IPS DF 6.9 (cell line): Measurements from ENCODE around the gene DNAJC13.

Source experiments
- DNase-seq: peaks from one replicate; pipeline ENCODE4 v3.0.0-alpha.2; 2013; ENCODE audit warnings: low read depth, low spot score
- H3K27ac ChIP-seq: one replicate; pipeline ENCODE4 v1.5.1; 2013; ENCODE audit warnings: low read length, control low read depth
- H3K27me3 ChIP-seq: 2 replicates; pipeline ENCODE4 v1.6.1; 2013; ENCODE audit warnings: mild to moderate bottlenecking, low read length; ENCODE audit not compliant: control insufficient read depth, insufficient read depth
- H3K36me3 ChIP-seq: 2 replicates; pipeline ENCODE4 v1.6.1; 2013; ENCODE audit warnings: low read length; ENCODE audit not compliant: control insufficient read depth, insufficient read depth
- H3K4me1 ChIP-seq: 2 replicates; pipeline ENCODE4 v1.6.1; 2013; ENCODE audit warnings: low read length; ENCODE audit not compliant: control insufficient read depth, insufficient read depth
- H3K4me3 ChIP-seq: 2 replicates; pipeline ENCODE4 v1.5.1; 2013; ENCODE audit warnings: mild to moderate bottlenecking, low read length
- H3K9me3 ChIP-seq: 2 replicates; pipeline ENCODE4 v1.6.1; 2013; ENCODE audit warnings: low read length, inconsistent platforms; ENCODE audit not compliant: control insufficient read depth, insufficient read depth
- WGBS: extraction: QIAGEN DNeasy Blood & Tissue Kit; methylation state at CpG from one replicate; pipeline ENCODE4 v1.1.7; 2013; ENCODE audit warnings: mixed read lengths, missing lambda C conversion rate; ENCODE audit not compliant: insufficient read length, insufficient coverage; 5-methylcytosine and 5-hydroxymethylcytosine counted together

Gene DNAJC13

DNA sequence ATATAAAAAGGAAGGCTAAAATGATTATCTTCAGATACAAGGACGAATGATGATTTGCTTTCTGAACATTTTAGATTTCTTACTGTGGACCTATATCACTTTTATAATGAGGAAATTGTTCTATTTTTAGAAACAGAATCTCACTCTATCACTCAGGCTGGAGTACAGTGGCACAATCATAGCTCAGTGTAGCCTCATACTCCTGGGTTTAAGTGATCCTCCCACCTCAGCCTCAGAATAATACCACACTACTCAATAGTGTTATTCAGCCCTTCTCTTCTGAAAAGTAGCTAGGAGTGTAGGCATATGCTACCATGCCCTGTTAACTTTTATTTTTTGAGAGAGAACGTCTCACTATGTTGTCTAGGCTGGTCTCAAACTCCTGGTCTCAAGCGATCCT, 15.8 kb downstream of the DNAJC13 start:
- no peaks in the 10 kb centered on the region for H3K27me3 ChIP-seq
- DNase-seq, result no peak
- WGBS, result no CpG with 5 or more reads among the region's 3 CpGs
- no peaks in the 10 kb centered on the region for H3K9me3 ChIP-seq
- H3K4me1 ChIP-seq, result no peaks in the 10 kb centered on the region
- no peak overlapping the region for H3K27ac ChIP-seq
- no peak overlapping the region for H3K4me3 ChIP-seq
- H3K36me3 ChIP-seq, result no peaks in the 10 kb centered on the region

DNA sequence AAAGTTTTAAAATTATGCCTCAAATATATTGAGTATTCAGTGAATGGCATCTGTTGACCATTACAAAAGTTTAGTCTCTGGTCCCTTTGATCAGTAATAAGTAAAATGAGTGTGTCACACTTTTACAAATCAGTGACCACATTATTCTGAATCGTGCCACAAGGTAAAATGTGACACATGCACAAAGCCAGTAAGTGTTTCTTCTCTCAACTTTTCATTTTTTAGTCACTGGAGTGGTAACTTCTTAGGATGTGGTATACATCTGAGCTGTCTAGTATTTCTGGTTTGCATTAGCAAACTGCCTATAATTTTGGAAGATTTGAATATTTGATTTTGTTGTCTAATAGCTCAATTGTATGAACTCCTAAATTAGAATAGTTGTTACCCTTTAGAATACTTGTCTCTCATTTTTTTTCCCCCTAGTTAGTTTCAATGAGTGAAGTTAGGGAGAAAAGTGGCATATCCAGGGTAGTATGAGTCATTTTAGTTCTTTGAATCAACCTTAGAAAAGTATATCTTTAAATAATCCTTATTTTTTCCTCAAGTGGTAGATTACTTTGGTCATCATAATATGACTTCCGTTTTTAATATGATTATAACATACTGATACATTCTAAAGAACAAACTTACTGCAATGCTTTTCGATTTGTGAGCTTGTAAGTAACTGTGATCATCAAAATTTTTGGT, 18.1 kb downstream of the DNAJC13 start:
- whole genome bisulfite sequencing, result no CpG with 5 or more reads among the region's 3 CpGs
- no peaks in the 10 kb centered on the region for H3K36me3 ChIP-seq
- no peak for DNase-seq
- H3K4me1 ChIP-seq, result no peaks in the 10 kb centered on the region
- no peaks in the 10 kb centered on the region for H3K27me3 ChIP-seq
- H3K27ac ChIP-seq, result no peak overlapping the region
- H3K4me3 ChIP-seq, result no peak overlapping the region
- H3K9me3 ChIP-seq, result no peaks in the 10 kb centered on the region

GRCh38 chr3:132435911-132436425, 18.7 kb downstream of the DNAJC13 start:
- WGBS, result no CpG with 5 or more reads among the region's 7 CpGs
- no peak for DNase-seq
- H3K27ac ChIP-seq, result no peak overlapping the region
- H3K4me3 ChIP-seq, result no peak overlapping the region
- no peaks in the 10 kb centered on the region for H3K27me3 ChIP-seq
- no peaks in the 10 kb centered on the region for H3K9me3 ChIP-seq
- H3K4me1 ChIP-seq, result no peaks in the 10 kb centered on the region
- H3K36me3 ChIP-seq, result no peaks in the 10 kb centered on the region

GRCh38 chr3:132443421-132443820, 26.1 kb downstream of the DNAJC13 start:
- no peak overlapping the region for H3K4me3 ChIP-seq
- H3K36me3 ChIP-seq, result no peaks in the 10 kb centered on the region
- WGBS, result no CpG with 5 or more reads among the region's 5 CpGs
- no peaks in the 10 kb centered on the region for H3K9me3 ChIP-seq
- DNase-seq, result no peak
- no peaks in the 10 kb centered on the region for H3K4me1 ChIP-seq
- no peaks in the 10 kb centered on the region for H3K27me3 ChIP-seq
- no peak overlapping the region for H3K27ac ChIP-seq

DNA sequence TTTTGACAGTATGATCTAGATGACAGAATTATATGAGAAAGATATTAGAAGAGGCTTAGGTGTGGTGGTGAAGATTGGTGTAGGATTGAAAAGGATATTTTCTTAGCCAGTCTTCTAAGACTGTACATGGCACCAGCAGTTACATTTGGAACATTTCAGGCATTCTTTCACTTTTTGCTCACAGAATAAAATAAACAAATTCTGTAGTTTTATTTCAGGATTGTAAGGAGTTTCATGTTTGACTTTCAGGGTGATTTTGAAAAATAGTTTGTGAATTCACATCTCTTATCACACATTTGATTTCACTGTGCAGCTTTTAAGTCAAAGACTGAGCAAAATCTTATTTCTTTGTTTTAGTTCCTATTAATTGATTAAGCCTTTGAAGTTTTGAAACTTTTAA, 27.1 kb downstream of the DNAJC13 start:
- no peaks in the 10 kb centered on the region for H3K9me3 ChIP-seq
- no peaks in the 10 kb centered on the region for H3K4me1 ChIP-seq
- no peak overlapping the region for H3K4me3 ChIP-seq
- no peaks in the 10 kb centered on the region for H3K36me3 ChIP-seq
- no peak for DNase-seq
- no peaks in the 10 kb centered on the region for H3K27me3 ChIP-seq
- no peak overlapping the region for H3K27ac ChIP-seq

GRCh38 chr3:132445817-132446216, 28.5 kb downstream of the DNAJC13 start:
- DNase-seq, result no peak

DNA sequence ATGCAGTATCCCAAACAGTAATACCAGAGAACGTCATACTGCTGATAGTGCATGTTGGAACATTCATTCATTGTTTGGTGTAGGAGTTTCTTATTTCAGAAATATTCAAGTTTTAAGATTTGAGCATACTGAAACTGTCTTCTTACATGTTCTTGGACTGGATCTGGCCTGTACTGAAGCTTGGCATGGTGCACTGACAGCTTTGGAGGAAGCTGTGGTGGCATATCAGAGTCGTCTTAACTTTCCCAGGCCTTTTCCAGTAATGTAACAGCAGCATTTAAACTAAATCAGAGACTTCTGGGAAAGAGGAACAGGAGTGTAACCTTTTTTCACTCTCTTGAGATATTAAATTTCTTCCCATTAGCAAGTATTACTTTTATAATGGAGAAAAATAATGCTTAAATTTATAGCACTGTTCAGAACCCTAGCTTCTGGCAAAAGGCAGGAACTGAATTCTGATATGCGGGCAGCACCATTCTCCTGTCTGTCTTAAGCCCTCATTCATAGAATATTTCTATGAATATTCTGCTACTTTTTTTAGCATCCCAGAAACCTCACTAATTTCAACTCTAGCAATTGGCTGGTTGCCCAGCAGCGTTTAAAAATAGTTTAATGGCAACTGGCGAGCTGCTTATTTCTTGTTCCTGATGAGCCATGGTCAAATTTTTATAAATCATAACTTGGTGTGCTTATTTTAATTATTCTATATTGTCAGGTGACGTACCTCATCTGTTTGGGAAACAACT, 31.1 kb downstream of the DNAJC13 start:
- DNase-seq, result no peak
- H3K27ac ChIP-seq, result no peak overlapping the region
- no CpG with 5 or more reads among the region's 6 CpGs for WGBS
- H3K4me1 ChIP-seq, result no peaks in the 10 kb centered on the region
- no peaks in the 10 kb centered on the region for H3K27me3 ChIP-seq
- no peak overlapping the region for H3K4me3 ChIP-seq
- no peaks in the 10 kb centered on the region for H3K9me3 ChIP-seq
- no peaks in the 10 kb centered on the region; the same call in 1 of the 2 replicates for H3K36me3 ChIP-seq

More at GRCh38 chr3:132445817-132446216, 28.5 kb downstream of the DNAJC13 start:
- Histone ChIP-seq H3K9me3 (no peaks in the 10 kb centered on the region), H3K27ac (no peak overlapping the region), H3K36me3 (no peaks in the 10 kb centered on the region; the same call in 1 of the 2 replicates), H3K4me1 (no peaks in the 10 kb centered on the region), H3K4me3 (no peak overlapping the region), H3K27me3 (no peaks in the 10 kb centered on the region)

DNA sequence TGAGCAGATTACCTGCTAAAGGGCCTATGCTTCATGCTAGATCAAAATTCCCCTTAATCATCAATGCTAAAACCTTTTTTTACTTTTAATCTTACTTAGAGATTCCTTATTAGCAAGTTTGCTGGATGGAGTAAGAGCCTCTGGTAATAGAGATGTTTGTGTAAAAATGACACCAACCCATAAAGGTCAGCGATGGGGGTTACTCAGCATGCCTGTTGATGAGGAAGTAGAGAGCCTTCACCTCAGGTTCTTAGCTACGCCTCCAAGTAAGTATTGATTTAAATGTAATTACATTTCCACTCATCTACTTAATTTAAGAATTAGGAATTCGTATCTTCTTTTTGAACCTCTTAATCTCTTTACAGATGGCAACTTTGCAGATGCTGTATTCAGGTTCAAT, 38.8 kb downstream of the DNAJC13 start:
- DNase-seq, result no peak
- H3K36me3 ChIP-seq, result no peaks in the 10 kb centered on the region; the same call in 1 of the 2 replicates
- no peaks in the 10 kb centered on the region for H3K4me1 ChIP-seq
- no peaks in the 10 kb centered on the region for H3K27me3 ChIP-seq
- no peak overlapping the region for H3K27ac ChIP-seq
- H3K9me3 ChIP-seq, result no peaks in the 10 kb centered on the region
- WGBS, result no CpG with 5 or more reads among the region's 3 CpGs
- H3K4me3 ChIP-seq, result no peak overlapping the region

DNA sequence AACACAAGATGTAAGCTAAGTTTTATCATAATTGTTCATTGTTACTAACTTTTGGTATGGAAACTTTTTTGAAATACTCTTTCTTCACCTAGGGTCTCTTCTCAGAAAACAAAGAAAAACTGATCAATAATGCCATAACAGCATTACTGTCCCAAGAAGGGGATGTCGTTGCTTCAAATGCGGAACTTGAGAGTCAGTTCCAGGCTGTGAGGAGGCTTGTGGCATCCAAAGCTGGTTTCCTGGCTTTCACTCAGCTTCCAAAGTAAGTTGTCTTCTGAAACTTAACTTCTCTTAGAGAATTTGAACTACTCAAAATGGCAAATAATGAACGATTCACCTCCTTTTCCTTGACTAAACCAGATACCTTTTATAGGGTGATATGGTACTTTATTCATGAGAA, 39.3 kb downstream of the DNAJC13 start:
- Histone ChIP-seq H3K27ac (no peak overlapping the region), H3K27me3 (no peaks in the 10 kb centered on the region), H3K4me1 (no peaks in the 10 kb centered on the region), H3K4me3 (no peak overlapping the region), H3K9me3 (no peaks in the 10 kb centered on the region), H3K36me3 (no peaks in the 10 kb centered on the region; the same call in 1 of the 2 replicates)
- no CpG with 5 or more reads among the region's 3 CpGs for WGBS
- DNase-seq, result no peak

DNA sequence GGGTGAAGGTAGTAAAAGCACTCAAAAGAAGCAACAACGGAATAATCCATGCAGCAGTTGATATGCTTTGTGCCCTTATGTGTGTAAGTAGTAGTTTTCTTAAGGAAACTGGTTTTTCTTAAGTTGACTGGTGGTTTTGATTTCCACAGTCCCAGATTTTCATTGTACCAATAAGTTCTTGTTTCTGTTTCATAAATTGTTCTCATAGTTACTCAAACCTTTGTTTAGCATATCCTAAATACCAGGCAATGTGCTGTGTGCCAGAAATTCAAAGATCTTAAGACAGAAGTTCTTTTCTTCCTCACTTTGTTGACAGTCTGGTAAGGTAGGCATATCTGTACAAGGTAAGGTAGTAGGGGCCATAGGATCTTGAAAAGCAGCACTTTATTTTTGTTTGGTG, 40.0 kb downstream of the DNAJC13 start:
- no CpG with 5 or more reads among the region's 1 CpG for WGBS

More for the DNA sequence above, 40.0 kb downstream of the DNAJC13 start:
- Histone ChIP-seq H3K27me3 (no peaks in the 10 kb centered on the region), H3K36me3 (no peaks in the 10 kb centered on the region; the same call in 1 of the 2 replicates), H3K4me1 (no peaks in the 10 kb centered on the region), H3K27ac (no peak overlapping the region), H3K4me3 (no peak overlapping the region), H3K9me3 (no peaks in the 10 kb centered on the region)
- no peak for DNase-seq
